ENCODE results near the gene ARHGAP26. TPM values are rescaled to one million over a fixed set of nuclear protein-coding genes. Genes with fewer than 3 reads are reported as not detected.
A peak's percentile ranks its signal among the peaks of the same experiment; 100 is the strongest.

Gene ARHGAP26
- total RNA-seq, 4 donors from 2014 or later, result 61.0 to 76.7 (median 61.2) TPM

DNA sequence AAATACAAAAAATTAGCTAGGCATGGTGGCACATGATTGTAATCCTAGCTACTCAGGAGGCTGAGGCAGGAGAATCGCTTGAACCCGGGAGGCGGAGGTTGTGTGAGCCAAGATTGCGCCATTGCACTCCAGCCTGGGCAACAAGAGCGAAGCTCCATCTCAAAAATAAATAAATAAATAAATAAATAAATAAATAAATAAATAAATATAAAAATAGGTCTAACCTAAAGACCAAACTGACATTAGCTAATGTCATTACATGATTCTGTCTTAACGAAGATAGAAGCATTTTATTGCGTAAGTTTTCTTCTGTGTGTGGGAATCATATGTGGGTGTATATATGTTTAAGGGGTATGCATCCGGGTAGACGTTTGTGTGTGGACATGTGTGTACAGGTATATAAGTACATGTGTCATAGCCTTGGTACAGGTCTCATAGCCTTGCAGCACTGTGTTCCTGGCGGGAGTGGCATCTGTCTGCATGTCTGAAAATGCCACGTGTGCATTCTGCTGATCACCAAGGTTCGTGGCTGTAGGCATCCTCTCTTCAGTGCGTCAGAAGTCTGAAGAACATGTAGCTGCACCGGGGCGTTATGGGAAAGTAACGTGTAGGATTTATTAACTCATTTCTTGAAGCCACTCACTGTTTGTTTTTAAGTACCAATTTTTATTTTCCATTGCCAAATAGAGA is 335.2 kb downstream of the ARHGAP26 start:
- intact Hi-C loops (cut with DNase I; ENCODE audit: low total_unique reads) (no loop called here), in situ Hi-C loops (cut with MboI; ENCODE audit: low pct_ligation_motif_present in 1 of 4, low pct_unique_long_range_greater_than_20kb in 1 of 4, low sequenced_read_pairs in 3 of 4) (no loop called here)
- DNase-seq, result no peak

DNA sequence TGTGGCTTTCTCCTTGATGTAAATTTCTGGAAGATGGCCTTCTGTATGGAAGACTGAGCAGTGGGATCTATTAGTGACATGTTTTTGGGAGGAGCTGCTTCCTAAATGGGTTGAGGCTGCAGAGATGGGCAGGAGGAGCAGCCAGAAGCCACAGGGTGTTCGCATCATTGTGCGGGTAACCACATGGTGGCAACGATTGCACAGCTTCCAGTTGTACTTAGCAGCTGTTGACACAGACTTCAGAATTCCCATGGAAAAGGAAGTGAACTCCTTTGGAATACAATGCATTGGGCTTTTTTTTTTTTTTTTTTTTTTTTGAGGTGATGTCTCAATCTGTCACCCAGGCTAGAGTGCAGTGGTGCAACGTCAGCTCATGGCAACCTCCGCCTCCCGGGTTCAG is 336.0 kb downstream of the ARHGAP26 start:
- H3K27ac ChIP-seq, result no peak overlapping the region
- peaks cover 0 to 38% (median 14%) of the 10 kb centered on the region in 4 donors for H3K4me1 ChIP-seq
- no peaks in the 10 kb centered on the region for H3K36me3 ChIP-seq
- 73% methylated on average over 6 of the region's 6 CpGs; no CpG with 5 or more reads in 1 of the 2 donors for WGBS, 2 donors (ENCODE audit: low coverage in 1 of 2)
- in situ Hi-C loops (cut with MboI; ENCODE audit: low pct_ligation_motif_present in 1 of 4, low pct_unique_long_range_greater_than_20kb in 1 of 4, low sequenced_read_pairs in 3 of 4) (no loop called here), intact Hi-C loops (cut with DNase I; ENCODE audit: low total_unique reads) (no loop called here)
- no peaks in the 10 kb centered on the region for H3K27me3 ChIP-seq
- H3K4me3 ChIP-seq, result no peak overlapping the region
- H3K9me3 ChIP-seq, result no peaks in the 10 kb centered on the region
- DNase-seq, result no peak
- no peak for TF ChIP-seq POLR2AphosphoS5 (IDR thresholded peaks at IDR 0.05)
- TF ChIP-seq, protein P1, sequence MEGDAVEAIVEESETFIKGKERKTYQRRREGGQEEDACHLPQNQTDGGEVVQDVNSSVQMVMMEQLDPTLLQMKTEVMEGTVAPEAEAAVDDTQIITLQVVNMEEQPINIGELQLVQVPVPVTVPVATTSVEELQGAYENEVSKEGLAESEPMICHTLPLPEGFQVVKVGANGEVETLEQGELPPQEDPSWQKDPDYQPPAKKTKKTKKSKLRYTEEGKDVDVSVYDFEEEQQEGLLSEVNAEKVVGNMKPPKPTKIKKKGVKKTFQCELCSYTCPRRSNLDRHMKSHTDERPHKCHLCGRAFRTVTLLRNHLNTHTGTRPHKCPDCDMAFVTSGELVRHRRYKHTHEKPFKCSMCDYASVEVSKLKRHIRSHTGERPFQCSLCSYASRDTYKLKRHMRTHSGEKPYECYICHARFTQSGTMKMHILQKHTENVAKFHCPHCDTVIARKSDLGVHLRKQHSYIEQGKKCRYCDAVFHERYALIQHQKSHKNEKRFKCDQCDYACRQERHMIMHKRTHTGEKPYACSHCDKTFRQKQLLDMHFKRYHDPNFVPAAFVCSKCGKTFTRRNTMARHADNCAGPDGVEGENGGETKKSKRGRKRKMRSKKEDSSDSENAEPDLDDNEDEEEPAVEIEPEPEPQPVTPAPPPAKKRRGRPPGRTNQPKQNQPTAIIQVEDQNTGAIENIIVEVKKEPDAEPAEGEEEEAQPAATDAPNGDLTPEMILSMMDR (IDR thresholded peaks at IDR 0.05), result no peak
- no peak for TF ChIP-seq EP300 (IDR thresholded peaks at IDR 0.05; ENCODE audit: low read depth)
- TF ChIP-seq POLR2A (IDR thresholded peaks at IDR 0.05), result no peak

More for the DNA sequence above, 335.2 kb downstream of the ARHGAP26 start:
- H3K27me3 ChIP-seq, result no peaks in the 10 kb centered on the region
- TF ChIP-seq, protein P1 (IDR thresholded peaks at IDR 0.05), result no peak
- no peak for TF ChIP-seq POLR2AphosphoS5 (IDR thresholded peaks at IDR 0.05)
- no peak for TF ChIP-seq POLR2A (IDR thresholded peaks at IDR 0.05)
- TF ChIP-seq EP300 (IDR thresholded peaks at IDR 0.05; ENCODE audit: low read depth), result no peak
- H3K4me3 ChIP-seq, result no peak overlapping the region
- peaks cover 0 to 30% (median 8%) of the 10 kb centered on the region in 4 donors for H3K4me1 ChIP-seq
- no peaks in the 10 kb centered on the region for H3K36me3 ChIP-seq
- H3K27ac ChIP-seq, result no peak overlapping the region
- WGBS, 2 donors (ENCODE audit: low coverage in 1 of 2), result 69 to 83% methylated on average over 7 to 16 of the region's 16 CpGs
- H3K9me3 ChIP-seq, result no peaks in the 10 kb centered on the region

DNA sequence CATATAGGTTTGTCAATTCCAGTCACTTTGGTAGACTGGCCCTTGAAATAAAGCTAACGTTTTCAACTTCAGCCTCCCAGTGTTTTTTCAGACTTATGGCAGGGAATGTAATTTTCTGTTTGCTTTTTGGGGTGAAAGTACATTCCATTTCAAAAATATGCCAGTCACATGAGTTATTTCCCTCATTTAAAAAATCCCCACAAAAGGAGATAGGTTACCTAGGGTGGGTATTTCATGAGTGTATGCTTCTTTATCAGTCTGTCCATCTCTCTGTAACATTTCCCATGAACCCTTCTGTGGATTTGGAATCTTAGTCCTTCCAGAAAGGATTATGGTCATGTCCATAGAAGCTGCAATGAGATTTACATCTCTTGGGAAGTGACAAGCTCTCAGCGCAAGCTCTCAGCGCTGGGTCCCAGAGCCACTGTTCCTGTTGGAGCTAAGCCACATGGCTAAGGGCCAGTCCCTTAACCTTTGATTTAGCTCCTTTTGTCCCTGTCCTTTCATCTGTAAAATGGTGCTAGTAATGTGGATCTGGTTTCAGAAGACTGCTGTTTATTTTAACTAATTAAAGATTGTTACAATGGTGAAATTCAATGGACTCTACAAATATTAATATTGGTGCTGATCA is 338.4 kb downstream of the ARHGAP26 start:
- 40 to 41% methylated on average over 3 of the region's 3 CpGs for WGBS, 2 donors (ENCODE audit: low coverage in 1 of 2)
- H3K27ac ChIP-seq, result peak overlapping the region in 1 of 4 donors; percentile 0
- no peak overlapping the region for H3K4me3 ChIP-seq
- TF ChIP-seq POLR2AphosphoS5 (IDR thresholded peaks at IDR 0.05) (no peak), POLR2A (IDR thresholded peaks at IDR 0.05) (no peak), EP300 (IDR thresholded peaks at IDR 0.05; ENCODE audit: low read depth) (no peak)
- TF ChIP-seq, protein P1 (IDR thresholded peaks at IDR 0.05), result no peak
- in situ Hi-C loops (cut with MboI; ENCODE audit: low pct_ligation_motif_present in 1 of 4, low pct_unique_long_range_greater_than_20kb in 1 of 4, low sequenced_read_pairs in 3 of 4), result no loop called here
- DNase-seq, result peak; percentile 74
- H3K27me3 ChIP-seq, result no peaks in the 10 kb centered on the region
- no peaks in the 10 kb centered on the region for H3K36me3 ChIP-seq
- H3K9me3 ChIP-seq, result no peaks in the 10 kb centered on the region
- peaks cover 0 to 38% (median 15%) of the 10 kb centered on the region in 4 donors for H3K4me1 ChIP-seq
- intact Hi-C loops (cut with DNase I; ENCODE audit: low total_unique reads), result no loop called here

DNA sequence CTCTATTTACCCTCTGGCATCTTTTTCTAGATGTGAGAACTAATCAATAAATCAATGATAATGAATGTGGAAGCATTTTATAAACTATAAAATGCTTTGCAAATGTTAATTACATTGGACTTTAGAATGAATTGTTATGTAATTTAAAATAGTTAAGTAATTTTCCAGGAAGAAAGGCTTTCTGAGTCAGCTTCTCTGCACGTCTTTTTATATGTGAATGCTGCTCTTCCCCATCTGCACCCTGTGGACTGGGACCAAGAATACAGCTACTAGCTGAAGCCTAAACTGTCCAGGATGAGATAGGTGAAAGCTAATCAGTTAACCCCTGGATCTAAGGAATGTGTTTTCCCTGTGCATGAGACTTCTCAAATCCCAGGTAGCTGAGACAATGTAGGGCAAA is 340.4 kb downstream of the ARHGAP26 start:
- Histone ChIP-seq H3K36me3 (no peaks in the 10 kb centered on the region), H3K9me3 (no peaks in the 10 kb centered on the region), H3K27ac (peak overlapping the region in 1 of 4 donors; percentile 8), H3K4me1 (peaks cover 0 to 38% (median 15%) of the 10 kb centered on the region in 4 donors), H3K27me3 (no peaks in the 10 kb centered on the region), H3K4me3 (no peak overlapping the region)
- intact Hi-C loops (cut with DNase I; ENCODE audit: low total_unique reads) (no loop called here), in situ Hi-C loops (cut with MboI; ENCODE audit: low pct_ligation_motif_present in 1 of 4, low pct_unique_long_range_greater_than_20kb in 1 of 4, low sequenced_read_pairs in 3 of 4) (no loop called here)
- no peak for DNase-seq
- no peak for TF ChIP-seq EP300 (IDR thresholded peaks at IDR 0.05; ENCODE audit: low read depth)
- no peak for TF ChIP-seq POLR2A (IDR thresholded peaks at IDR 0.05)
- no peak for TF ChIP-seq POLR2AphosphoS5 (IDR thresholded peaks at IDR 0.05)
- TF ChIP-seq, protein P1 (IDR thresholded peaks at IDR 0.05), result no peak
- 47 to 57% methylated on average over 1 of the region's 1 CpG for WGBS, 2 donors (ENCODE audit: low coverage in 1 of 2)
